Measurements from ENCODE around the gene DLGAP1.

The DLGAP1 gene

GRCh38 chr18:3799515-3799914 lies 655.6 kb downstream of the DLGAP1 start:
- no peak for DNase-seq

- DNase-seq: no peak
Observed at GRCh38 chr18:3798032-3798431, 657.1 kb downstream of the DLGAP1 start.

- no peak for DNase-seq
Observed at GRCh38 chr18:3796434-3796833, 658.7 kb downstream of the DLGAP1 start.

- peak; percentile 18 for DNase-seq
Observed at GRCh38 chr18:3794537-3795348, 660.4 kb downstream of the DLGAP1 start.

GRCh38 chr18:3793545-3793944 lies 661.6 kb downstream of the DLGAP1 start:
- no peak for DNase-seq

GRCh38 chr18:3793111-3793510 lies 662.0 kb downstream of the DLGAP1 start:
- DNase-seq: no peak

- no peak for DNase-seq
Observed at GRCh38 chr18:3792711-3793110, 662.4 kb downstream of the DLGAP1 start.

GRCh38 chr18:3791238-3791637 lies 663.9 kb downstream of the DLGAP1 start:
- DNase-seq: no peak

GRCh38 chr18:3790703-3791102 lies 664.4 kb downstream of the DLGAP1 start:
- DNase-seq: peak; percentile 74

- DNase-seq: no peak
Observed at GRCh38 chr18:3789525-3789924, 665.6 kb downstream of the DLGAP1 start.

- DNase-seq: no peak
Observed at GRCh38 chr18:3784949-3785348, 670.2 kb downstream of the DLGAP1 start.

GRCh38 chr18:3782901-3783300 lies 672.2 kb downstream of the DLGAP1 start:
- no peak for DNase-seq

GRCh38 chr18:3777719-3778118 lies 677.4 kb downstream of the DLGAP1 start:
- no peak for DNase-seq

GRCh38 chr18:3777122-3777521 lies 678.0 kb downstream of the DLGAP1 start:
- DNase-seq: no peak

GRCh38 chr18:3775996-3776395 lies 679.1 kb downstream of the DLGAP1 start:
- DNase-seq: no peak

- no peak for DNase-seq
Observed at GRCh38 chr18:3773303-3773702, 681.8 kb downstream of the DLGAP1 start.

- DNase-seq: peak; percentile 61
Observed at GRCh38 chr18:3771121-3771971, 683.8 kb downstream of the DLGAP1 start.

GRCh38 chr18:3761266-3761665 lies 693.8 kb downstream of the DLGAP1 start:
- DNase-seq: no peak

GRCh38 chr18:3760741-3761140 lies 694.4 kb downstream of the DLGAP1 start:
- peak; percentile 30 for DNase-seq

GRCh38 chr18:3759099-3759498 lies 696.0 kb downstream of the DLGAP1 start:
- no peak for DNase-seq

- DNase-seq: no peak
Observed at GRCh38 chr18:3758531-3758930, 696.6 kb downstream of the DLGAP1 start.

- no peak for DNase-seq
Observed at GRCh38 chr18:3757361-3757760, 697.7 kb downstream of the DLGAP1 start.

GRCh38 chr18:3753106-3753505 lies 702.0 kb downstream of the DLGAP1 start:
- no peak for DNase-seq

GRCh38 chr18:3748086-3748485 lies 707.0 kb downstream of the DLGAP1 start:
- no peak for DNase-seq

All from GDM1 (cell line).